SU-DHL-6 (cell line): ENCODE data around the gene TTLL8.

Source experiments
- CTCF ChIP-seq: fragments of 200-600 bp; sonication (generic); IDR thresholded peaks from one replicate; pipeline ENCODE4 v1.5.1; 2017; ENCODE audit warnings: antibody characterized with exemption, mild to moderate bottlenecking, low read length, moderate library complexity; ENCODE audit not compliant: insufficient read depth, poor library complexity, severe bottlenecking
- EZH2phosphoT487 ChIP-seq: fragments of 200-600 bp; sonication (generic), shearing (Covaris generic); conservative IDR thresholded peaks from 2 replicates; pipeline ENCODE4 v1.6.1; 2018; ENCODE audit warnings: mild to moderate bottlenecking, antibody characterized with exemption, low read length, moderate library complexity, mixed read lengths

- TF ChIP-seq CTCF (no peak), EZH2phosphoT487 (no peak)
Observed at GRCh38 chr22:50071432-50072166, 13.5 kb upstream of the TTLL8 start.
